OCI-LY1 (cell line): ENCODE measurements around the gene BTBD18.

Experiments used
- H2AFZ ChIP-seq: fragments of 200-600 bp; sonication (generic), shearing (Covaris generic); 2 replicates; pipeline ENCODE4 v1.6.0; 2014; ENCODE audit warnings: antibody characterized with exemption, mild to moderate bottlenecking, low read length
- H3F3A ChIP-seq: fragments of 200-600 bp; sonication (generic), shearing (Covaris generic); 2 replicates; pipeline ENCODE4 v1.6.0; 2014; ENCODE audit warnings: mild to moderate bottlenecking, antibody characterized with exemption, low read length, moderate library complexity; ENCODE audit not compliant: insufficient read depth
- H3K27ac ChIP-seq: fragments of 200-600 bp; sonication (generic); 2 replicates; pipeline ENCODE4 v1.5.1; 2014; ENCODE audit warnings: low read length, mixed run types, mild to moderate bottlenecking, low read depth; ENCODE audit not compliant: poor library complexity, severe bottlenecking
- H3K27me3 ChIP-seq: fragments of 200-600 bp; sonication (generic); 2 replicates; pipeline ENCODE4 v1.6.0; 2014; ENCODE audit warnings: antibody characterized with exemption, mild to moderate bottlenecking, low read length, moderate library complexity; ENCODE audit not compliant: insufficient read depth
- H3K36me3 ChIP-seq: fragments of 200-600 bp; sonication (generic); 2 replicates; pipeline ENCODE4 v1.6.1; 2014; ENCODE audit warnings: mild to moderate bottlenecking, antibody characterized with exemption, low read length, moderate library complexity, mixed read lengths; ENCODE audit not compliant: insufficient read depth
- H3K4me1 ChIP-seq: fragments of 200-600 bp; sonication (generic); 2 replicates; pipeline ENCODE4 v1.5.1; 2014; ENCODE audit warnings: mild to moderate bottlenecking, low read length, moderate library complexity; ENCODE audit not compliant: insufficient read depth, severe bottlenecking
- H3K4me2 ChIP-seq: fragments of 200-600 bp; sonication (generic), shearing (Covaris generic); 2 replicates; pipeline ENCODE4 v1.6.1; 2014; ENCODE audit warnings: low read length
- H3K4me3 ChIP-seq: fragments of 200-600 bp; sonication (generic); 2 replicates; pipeline ENCODE4 v1.5.1; 2014; ENCODE audit warnings: low read length, low read depth, mild to moderate bottlenecking, mixed read lengths; ENCODE audit not compliant: poor library complexity, severe bottlenecking
- H3K79me2 ChIP-seq: fragments of 200-600 bp; shearing (Covaris generic); 2 replicates; pipeline ENCODE4 v1.6.1; 2016; ENCODE audit warnings: mixed run types, low read length, mixed read lengths; ENCODE audit not compliant: insufficient read depth
- H3K9ac ChIP-seq: fragments of 200-600 bp; sonication (generic), shearing (Covaris generic); 2 replicates; pipeline ENCODE4 v1.6.1; 2014; ENCODE audit warnings: mild to moderate bottlenecking, low read length, mixed read lengths
- H3K9me2 ChIP-seq: fragments of 200-600 bp; sonication (generic), shearing (Covaris generic); 2 replicates; pipeline ENCODE4 v1.6.1; 2014; ENCODE audit warnings: low read depth, mild to moderate bottlenecking, low read length, mixed read lengths
- H3K9me3 ChIP-seq: fragments of 200-600 bp; shearing (Covaris generic); 2 replicates; pipeline ENCODE4 v1.6.1; 2014; ENCODE audit warnings: low read length, mixed read lengths
- H4K20me1 ChIP-seq: fragments of 200-600 bp; sonication (generic), shearing (Covaris generic); 2 replicates; pipeline ENCODE4 v1.6.0; 2016; ENCODE audit warnings: mild to moderate bottlenecking, low read length; ENCODE audit not compliant: insufficient read depth
- EZH2 ChIP-seq: fragments of 200-600 bp; sonication (generic), shearing (Covaris generic); IDR thresholded peaks from 2 replicates; pipeline ENCODE4 v1.8.0; 2017; ENCODE audit warnings: borderline replicate concordance, mixed run types, mild to moderate bottlenecking, antibody characterized with exemption, low read length, moderate library complexity, mixed read lengths
- TF ChIP-seq, protein P1 (sequence below): fragments of 200-600 bp; sonication (generic), shearing (Covaris generic); IDR thresholded peaks from 2 replicates; pipeline ENCODE4 v1.5.1; 2017; ENCODE audit warnings: mild to moderate bottlenecking, antibody characterized with exemption, low read length, moderate library complexity, mixed read lengths

Gene BTBD18

DNA sequence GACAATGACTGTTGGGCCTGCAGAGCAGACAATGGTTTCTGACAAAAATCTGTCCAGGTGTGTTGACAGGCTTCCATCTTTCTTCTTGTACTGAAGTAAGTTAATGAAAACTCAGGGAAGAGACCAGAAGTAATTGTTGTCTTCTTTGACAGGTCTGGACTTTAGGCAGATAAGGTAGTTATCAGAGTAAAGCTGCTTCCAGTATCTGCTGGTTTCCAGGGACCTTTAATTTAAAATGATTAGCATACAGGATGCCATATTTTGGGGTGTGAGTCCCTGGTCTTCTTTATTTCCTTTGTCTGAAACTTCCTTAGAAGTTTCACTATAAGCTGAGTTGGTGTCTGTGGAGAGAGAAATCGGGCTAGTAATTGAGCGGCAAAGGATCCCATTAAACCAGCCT lies 37.8 kb downstream of the BTBD18 start:
- H3K4me2 ChIP-seq: peak overlapping the region; percentile 74
- TF ChIP-seq, protein P1, sequence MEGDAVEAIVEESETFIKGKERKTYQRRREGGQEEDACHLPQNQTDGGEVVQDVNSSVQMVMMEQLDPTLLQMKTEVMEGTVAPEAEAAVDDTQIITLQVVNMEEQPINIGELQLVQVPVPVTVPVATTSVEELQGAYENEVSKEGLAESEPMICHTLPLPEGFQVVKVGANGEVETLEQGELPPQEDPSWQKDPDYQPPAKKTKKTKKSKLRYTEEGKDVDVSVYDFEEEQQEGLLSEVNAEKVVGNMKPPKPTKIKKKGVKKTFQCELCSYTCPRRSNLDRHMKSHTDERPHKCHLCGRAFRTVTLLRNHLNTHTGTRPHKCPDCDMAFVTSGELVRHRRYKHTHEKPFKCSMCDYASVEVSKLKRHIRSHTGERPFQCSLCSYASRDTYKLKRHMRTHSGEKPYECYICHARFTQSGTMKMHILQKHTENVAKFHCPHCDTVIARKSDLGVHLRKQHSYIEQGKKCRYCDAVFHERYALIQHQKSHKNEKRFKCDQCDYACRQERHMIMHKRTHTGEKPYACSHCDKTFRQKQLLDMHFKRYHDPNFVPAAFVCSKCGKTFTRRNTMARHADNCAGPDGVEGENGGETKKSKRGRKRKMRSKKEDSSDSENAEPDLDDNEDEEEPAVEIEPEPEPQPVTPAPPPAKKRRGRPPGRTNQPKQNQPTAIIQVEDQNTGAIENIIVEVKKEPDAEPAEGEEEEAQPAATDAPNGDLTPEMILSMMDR: no peak
- TF ChIP-seq EZH2: no peak
- no peaks in the 10 kb centered on the region for H4K20me1 ChIP-seq
- H3K9ac ChIP-seq: peak overlapping the region; percentile 98
- H3K4me3 ChIP-seq: peak overlapping the region; percentile 98
- no peaks in the 10 kb centered on the region for H3K9me2 ChIP-seq
- H3K4me1 ChIP-seq: peaks cover 28% of the 10 kb centered on the region
- H3K27ac ChIP-seq: no peak overlapping the region
- no peak overlapping the region for H2AFZ ChIP-seq
- no peaks in the 10 kb centered on the region; the same call in 1 of the 2 replicates for H3F3A ChIP-seq
- H3K27me3 ChIP-seq: no peaks in the 10 kb centered on the region
- no peaks in the 10 kb centered on the region for H3K9me3 ChIP-seq
- peaks cover 27% of the 10 kb centered on the region for H3K36me3 ChIP-seq
- peaks cover 36% of the 10 kb centered on the region for H3K79me2 ChIP-seq

DNA sequence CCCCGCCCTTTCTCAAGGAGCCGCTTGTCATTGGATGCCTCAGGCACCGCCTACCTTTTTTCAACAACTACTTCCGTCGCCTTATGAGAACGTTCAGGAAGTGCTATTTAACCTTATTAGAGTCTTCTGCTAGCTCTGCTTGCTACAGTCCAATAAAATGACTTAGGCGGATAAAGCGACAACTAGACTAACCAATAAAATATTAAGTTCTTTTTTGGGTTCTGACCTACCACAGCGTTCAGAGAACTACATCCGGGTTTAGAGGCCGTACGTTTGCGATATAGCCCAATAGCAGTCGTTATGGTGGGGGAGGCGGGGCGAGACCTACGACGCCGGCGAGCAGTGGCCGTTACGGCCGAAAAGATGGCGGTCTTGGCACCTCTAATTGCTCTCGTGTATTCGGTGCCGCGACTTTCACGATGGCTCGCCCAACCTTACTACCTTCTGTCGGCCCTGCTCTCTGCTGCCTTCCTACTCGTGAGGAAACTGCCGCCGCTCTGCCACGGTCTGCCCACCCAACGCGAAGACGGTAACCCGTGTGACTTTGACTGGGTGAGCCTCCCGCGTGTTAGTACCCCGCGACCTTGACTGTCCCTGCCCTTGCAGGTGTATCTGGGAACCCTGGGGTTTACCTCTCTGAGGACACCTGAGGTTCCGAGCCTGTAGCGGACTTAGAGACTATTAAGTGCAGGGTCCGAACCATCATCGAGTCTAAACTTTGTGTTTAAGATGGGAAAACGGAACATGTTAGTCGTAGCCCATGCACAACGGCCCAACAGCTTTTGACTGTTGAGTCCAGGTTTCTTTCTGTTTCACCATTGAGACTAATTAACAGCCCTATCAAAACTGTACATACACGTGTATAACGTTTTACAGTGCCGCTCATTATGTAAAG lies 39.1 kb downstream of the BTBD18 start, which contains the start of gene TMX2:
Gene TMX2 (plus strand): TSS at position 338 of the 895 bp plus-strand sequence. CDS start 26 bp downstream, at position 364.
- peaks cover 19% of the 10 kb centered on the region for H3K36me3 ChIP-seq
- H3K27me3 ChIP-seq: no peaks in the 10 kb centered on the region
- peak within 1 kb of the TSS; percentile 98 for H3K9ac ChIP-seq
- H3K9me2 ChIP-seq: no peaks in the 10 kb centered on the region
- TF ChIP-seq, protein P1: no peak
- no peak for TF ChIP-seq EZH2
- H4K20me1 ChIP-seq: no peaks in the 10 kb centered on the region
- peaks cover 28% of the 10 kb centered on the region for H3K4me1 ChIP-seq
- peak within 1 kb of the TSS; percentile 74 for H3K4me2 ChIP-seq
- H3F3A ChIP-seq: no peaks in the 10 kb centered on the region; the same call in 1 of the 2 replicates
- no peak within 1 kb of the TSS for H2AFZ ChIP-seq
- H3K27ac ChIP-seq: peak within 1 kb of the TSS; percentile 78
- no peaks in the 10 kb centered on the region for H3K9me3 ChIP-seq
- H3K4me3 ChIP-seq: peak within 1 kb of the TSS; percentile 98
- peaks cover 27% of the 10 kb centered on the region for H3K79me2 ChIP-seq

DNA sequence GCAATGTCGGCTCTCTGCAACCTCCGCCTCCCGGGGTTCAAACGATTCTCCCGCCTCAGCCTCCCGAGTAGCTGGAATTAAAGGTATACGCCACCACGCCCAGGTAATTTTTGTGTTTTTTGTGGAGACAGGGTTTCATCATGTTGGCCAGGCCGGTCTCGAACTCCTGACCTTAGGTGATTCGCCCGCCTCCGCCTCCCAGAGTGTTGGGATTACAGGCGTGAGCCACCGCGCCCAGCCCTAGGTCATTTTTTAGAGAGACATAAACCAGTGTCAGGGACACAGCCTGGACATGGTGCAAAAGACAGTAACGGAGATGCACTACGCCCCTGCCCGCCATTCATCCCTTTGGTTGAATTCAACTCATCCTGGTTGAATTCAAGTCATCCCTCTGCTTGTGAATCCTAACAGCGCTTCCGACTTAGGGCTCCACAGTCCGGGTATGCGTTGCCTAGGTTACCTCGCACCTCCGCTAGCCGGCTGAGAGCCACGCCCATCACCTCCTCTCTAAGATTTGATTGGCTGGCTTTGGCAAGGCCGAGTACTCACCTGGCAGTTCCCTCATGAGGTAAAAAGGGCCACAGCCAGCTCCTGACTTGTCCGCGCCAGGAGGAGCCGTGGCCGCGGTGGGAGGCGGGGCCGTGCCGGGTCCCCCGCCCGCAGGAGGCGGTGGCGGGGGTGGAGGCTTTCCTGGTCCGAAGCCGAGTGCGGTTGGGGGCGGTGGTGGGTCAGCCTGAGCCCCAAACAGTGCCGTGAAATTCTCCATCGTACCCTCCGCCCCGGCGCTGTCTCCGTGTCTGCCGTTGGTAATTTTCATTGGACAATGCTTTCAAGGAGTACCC lies 40.0 kb downstream of the BTBD18 start, which contains the start of gene MED19:
Gene MED19 (minus strand): TSS at position 802 of the 842 bp plus-strand sequence. CDS start 36 bp downstream, at position 766.
- Histone ChIP-seq H3K9me2 (no peaks in the 10 kb centered on the region), H3K4me2 (peak within 1 kb of the TSS; percentile 74), H3K4me1 (peaks cover 28% of the 10 kb centered on the region), H3K9me3 (no peaks in the 10 kb centered on the region), H3F3A (no peaks in the 10 kb centered on the region; the same call in 1 of the 2 replicates), H3K79me2 (peaks cover 27% of the 10 kb centered on the region), H3K36me3 (peaks cover 19% of the 10 kb centered on the region), H3K9ac (peak within 1 kb of the TSS; percentile 98), H4K20me1 (no peaks in the 10 kb centered on the region), H2AFZ (no peak within 1 kb of the TSS), H3K27ac (peak within 1 kb of the TSS; percentile 78), H3K27me3 (no peaks in the 10 kb centered on the region), H3K4me3 (peak within 1 kb of the TSS; percentile 98)
- TF ChIP-seq, protein P1: no peak
- TF ChIP-seq EZH2: no peak
